ENCODE results near the gene CACNA1C.
"Not testable (repeated sequence)": the region's sequence is repeated elsewhere in the genome, so short reads cannot be mapped to it uniquely, and the experiment has no call there.

DNA sequence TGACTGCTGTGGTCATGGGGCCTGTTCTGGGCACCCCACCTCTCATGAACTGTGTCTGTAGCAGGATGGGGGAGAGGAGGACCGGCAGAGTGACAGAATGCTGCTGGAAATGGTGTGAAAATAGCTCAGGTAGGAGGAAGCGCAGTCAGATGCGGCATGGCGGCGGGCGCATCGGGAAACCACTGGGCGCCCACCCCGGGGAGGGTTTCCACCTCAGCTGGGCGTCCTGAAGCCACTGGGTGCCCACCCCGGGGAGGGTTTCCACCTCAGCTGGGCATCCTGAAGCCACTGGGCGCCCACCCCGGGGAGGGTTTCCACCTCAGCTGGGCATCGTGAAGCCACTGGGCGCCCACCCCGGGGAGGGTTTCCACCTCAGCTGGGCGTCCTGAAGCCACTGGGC is 52.6 kb downstream of the CACNA1C start:
- not testable (repeated sequence) for TF ChIP-seq CTCF, POLR2A (IDR thresholded peaks at IDR 0.05)
